H9 (cell line): ENCODE data around the gene PTGDR2. TPM values are rescaled to one million over a fixed set of nuclear protein-coding genes. Genes with fewer than 3 reads are reported as not detected.

Source experiments
- DNase-seq: peaks from one replicate; pipeline ENCODE4 v3.0.0-alpha.2; 2017
- H2AFZ ChIP-seq: one replicate; pipeline ENCODE4 v1.6.1; 2013; ENCODE audit warnings: mild to moderate bottlenecking, low read length, control low read depth, moderate library complexity
- H2AK5ac ChIP-seq: 2 replicates; pipeline ENCODE4 v1.6.1; 2013; ENCODE audit warnings: low read length, control low read depth, mixed read lengths; ENCODE audit not compliant: insufficient read length
- H2BK120ac ChIP-seq: one replicate; pipeline ENCODE4 v1.6.1; 2013; ENCODE audit warnings: low read depth, mild to moderate bottlenecking, low read length, control low read depth, inconsistent platforms; ENCODE audit not compliant: poor library complexity, severe bottlenecking
- H2BK12ac ChIP-seq: 2 replicates; pipeline ENCODE4 v1.6.1; 2013; ENCODE audit warnings: low read length, control low read depth, mixed read lengths, low read depth; ENCODE audit not compliant: insufficient read length
- H2BK15ac ChIP-seq: 2 replicates; pipeline ENCODE4 v1.6.1; 2013; ENCODE audit warnings: low read depth, low read length, control low read depth
- H2BK20ac ChIP-seq: one replicate; pipeline ENCODE4 v1.6.1; 2013; ENCODE audit warnings: low read depth, mild to moderate bottlenecking, low read length, control low read depth, inconsistent platforms; ENCODE audit not compliant: poor library complexity, severe bottlenecking
- H2BK5ac ChIP-seq: 2 replicates; pipeline ENCODE4 v1.6.1; 2013; ENCODE audit warnings: low read length, control low read depth, mixed read lengths; ENCODE audit not compliant: insufficient read length
- H3K14ac ChIP-seq: 2 replicates; pipeline ENCODE4 v1.6.1; 2013; ENCODE audit warnings: low read length, control low read depth; ENCODE audit not compliant: insufficient read depth
- H3K18ac ChIP-seq: 2 replicates; pipeline ENCODE4 v1.6.1; 2013; ENCODE audit warnings: low read depth, mild to moderate bottlenecking, mixed read lengths, low read length, control low read depth; ENCODE audit not compliant: insufficient read length
- H3K23ac ChIP-seq: 2 replicates; pipeline ENCODE4 v1.6.1; 2013; ENCODE audit warnings: low read length, control low read depth, mixed read lengths, low read depth; ENCODE audit not compliant: insufficient read length
- H3K23me2 ChIP-seq: 2 replicates; pipeline ENCODE4 v1.6.1; 2013; ENCODE audit warnings: low read depth, mild to moderate bottlenecking, mixed read lengths, low read length, control low read depth; ENCODE audit not compliant: insufficient read length, poor library complexity, severe bottlenecking
- H3K27ac ChIP-seq: 2 replicates; pipeline ENCODE4 v1.5.1; 2013; ENCODE audit warnings: low read length, control low read depth, mixed read lengths, low read depth; ENCODE audit not compliant: insufficient read length
- H3K27me3 ChIP-seq: 2 replicates; pipeline ENCODE4 v1.6.1; 2013; ENCODE audit warnings: low read length, control low read depth, inconsistent platforms; ENCODE audit not compliant: insufficient read depth
- H3K4ac ChIP-seq: 2 replicates; pipeline ENCODE4 v1.6.1; 2013; ENCODE audit warnings: low read depth, mild to moderate bottlenecking, control low read depth, inconsistent platforms, low read length, moderate library complexity
- H3K4me1 ChIP-seq: 2 replicates; pipeline ENCODE4 v1.6.1; 2013; ENCODE audit warnings: low read length, control low read depth, inconsistent platforms; ENCODE audit not compliant: insufficient read depth
- H3K4me2 ChIP-seq: 2 replicates; pipeline ENCODE4 v1.6.1; 2013; ENCODE audit warnings: low read length, control low read depth, mixed read lengths; ENCODE audit not compliant: insufficient read length, insufficient read depth
- H3K56ac ChIP-seq: 2 replicates; pipeline ENCODE4 v1.6.1; 2013; ENCODE audit warnings: low read depth, mild to moderate bottlenecking, mixed read lengths, low read length, control low read depth; ENCODE audit not compliant: insufficient read length
- H3K79me1 ChIP-seq: 2 replicates; pipeline ENCODE4 v1.6.1; 2013; ENCODE audit warnings: low read depth, mild to moderate bottlenecking, moderate library complexity, low read length, control low read depth, inconsistent platforms; ENCODE audit not compliant: insufficient read depth, poor library complexity, severe bottlenecking
- H3K79me2 ChIP-seq: 2 replicates; pipeline ENCODE4 v1.6.1; 2013; ENCODE audit warnings: low read length, control low read depth, inconsistent platforms; ENCODE audit not compliant: insufficient read depth
- H3K9ac ChIP-seq: 2 replicates; pipeline ENCODE4 v1.6.1; 2013; ENCODE audit warnings: low read length, control low read depth, mixed read lengths; ENCODE audit not compliant: insufficient read length; ENCODE audit errors: extremely low read depth
- H3K9me3 ChIP-seq: one replicate; pipeline ENCODE4 v1.6.1; 2013; ENCODE audit warnings: low read depth, low read length, inconsistent platforms; ENCODE audit not compliant: control insufficient read depth
- H3T11ph ChIP-seq: one replicate; pipeline ENCODE4 v1.6.1; 2013; ENCODE audit warnings: mild to moderate bottlenecking, low read length, control low read depth, inconsistent platforms
- H4K20me1 ChIP-seq: one replicate; pipeline ENCODE4 v1.6.1; 2013; ENCODE audit not compliant: control insufficient read depth, insufficient read length, insufficient read depth
- H4K5ac ChIP-seq: 2 replicates; pipeline ENCODE4 v1.6.1; 2013; ENCODE audit warnings: low read depth, mild to moderate bottlenecking, mixed read lengths, low read length, control low read depth; ENCODE audit not compliant: insufficient read length
- H4K8ac ChIP-seq: replicated peaks from 2 replicates; pipeline ENCODE4 v1.6.1; 2013; ENCODE audit warnings: low read length, control low read depth, mixed read lengths, low read depth; ENCODE audit not compliant: insufficient read length
- H4K91ac ChIP-seq: 2 replicates; pipeline ENCODE4 v1.6.1; 2013; ENCODE audit warnings: low read depth, mild to moderate bottlenecking, moderate library complexity, mixed read lengths, low read length, control low read depth; ENCODE audit not compliant: insufficient read length
- H3K27ac Mint-ChIP-seq, 3 experiments: 2 replicates in 2 of 3; 3 replicates in 1 of 3; pipeline ENCODE4 v1.8.0; 2020 to 2021; ENCODE audit warnings: mixed read lengths in 3 of 3, mild to moderate bottlenecking in 1 of 3, moderate library complexity in 1 of 3
- H3K27me3 Mint-ChIP-seq: 2 replicates; pipeline ENCODE4 v1.8.0; 2021; ENCODE audit warnings: low read depth, mild to moderate bottlenecking, moderate library complexity, mixed read lengths
- H3K36me3 Mint-ChIP-seq, 3 experiments: 2 replicates in 2 of 3; 3 replicates in 1 of 3; pipeline ENCODE4 v1.8.0; 2020 to 2021; ENCODE audit warnings: low read depth in 3 of 3, mixed read lengths in 3 of 3; ENCODE audit not compliant: insufficient read depth in 1 of 3
- H3K4me1 Mint-ChIP-seq, 2 experiments: 2 replicates each; pipeline ENCODE4 v1.8.0; 2020; ENCODE audit warnings: mixed read lengths in 2 of 2
- H3K4me3 Mint-ChIP-seq, 2 experiments: 2 replicates in 1 of 2; 3 replicates in 1 of 2; pipeline ENCODE4 v1.8.0; 2020 to 2021; ENCODE audit warnings: mild to moderate bottlenecking in 2 of 2, mixed read lengths in 2 of 2, moderate library complexity in 1 of 2
- H3K9me3 Mint-ChIP-seq, 2 experiments: 2 replicates in 1 of 2; 3 replicates in 1 of 2; pipeline ENCODE4 v1.8.0; 2020; ENCODE audit warnings: mild to moderate bottlenecking in 2 of 2, mixed read lengths in 2 of 2, moderate library complexity in 1 of 2
- WGBS: extraction: QIAGEN DNeasy Blood & Tissue Kit; methylation state at CpG from one replicate; pipeline ENCODE4 v1.1.7; 2013; ENCODE audit warnings: missing lambda C conversion rate, low lambda C conversion rate, mixed read lengths; ENCODE audit not compliant: insufficient read length; ENCODE audit errors: extremely low coverage; 5-methylcytosine and 5-hydroxymethylcytosine counted together
- total RNA-seq: library from RNA; stranded (reverse); gene quantifications from 2 replicates; pipeline ENCODE4 v1.2.1, GENCODE V29; 2021
- TF ChIP-seq, protein P1 (sequence below): fragments of 200-600 bp; sonication (generic); conservative IDR thresholded peaks from 3 replicates; pipeline ENCODE4 v1.8.0; 2021; ENCODE audit warnings: antibody characterized with exemption, mild to moderate bottlenecking

Gene PTGDR2
- total RNA-seq, 1 experiment from 2014 or later: not detected

GRCh38 chr11:60834742-60835533 is 20.8 kb downstream of the PTGDR2 start:
- no peak overlapping the region for H2BK12ac ChIP-seq
- H3K4me1 ChIP-seq: no peaks in the 10 kb centered on the region
- no peaks in the 10 kb centered on the region for H3K79me1 ChIP-seq
- no peaks in the 10 kb centered on the region for H3K9me3 ChIP-seq
- no peak overlapping the region for H4K91ac ChIP-seq
- H3K79me2 ChIP-seq: no peaks in the 10 kb centered on the region
- H3K18ac ChIP-seq: no peak overlapping the region
- H3T11ph ChIP-seq: no peak overlapping the region
- TF ChIP-seq, protein P1, sequence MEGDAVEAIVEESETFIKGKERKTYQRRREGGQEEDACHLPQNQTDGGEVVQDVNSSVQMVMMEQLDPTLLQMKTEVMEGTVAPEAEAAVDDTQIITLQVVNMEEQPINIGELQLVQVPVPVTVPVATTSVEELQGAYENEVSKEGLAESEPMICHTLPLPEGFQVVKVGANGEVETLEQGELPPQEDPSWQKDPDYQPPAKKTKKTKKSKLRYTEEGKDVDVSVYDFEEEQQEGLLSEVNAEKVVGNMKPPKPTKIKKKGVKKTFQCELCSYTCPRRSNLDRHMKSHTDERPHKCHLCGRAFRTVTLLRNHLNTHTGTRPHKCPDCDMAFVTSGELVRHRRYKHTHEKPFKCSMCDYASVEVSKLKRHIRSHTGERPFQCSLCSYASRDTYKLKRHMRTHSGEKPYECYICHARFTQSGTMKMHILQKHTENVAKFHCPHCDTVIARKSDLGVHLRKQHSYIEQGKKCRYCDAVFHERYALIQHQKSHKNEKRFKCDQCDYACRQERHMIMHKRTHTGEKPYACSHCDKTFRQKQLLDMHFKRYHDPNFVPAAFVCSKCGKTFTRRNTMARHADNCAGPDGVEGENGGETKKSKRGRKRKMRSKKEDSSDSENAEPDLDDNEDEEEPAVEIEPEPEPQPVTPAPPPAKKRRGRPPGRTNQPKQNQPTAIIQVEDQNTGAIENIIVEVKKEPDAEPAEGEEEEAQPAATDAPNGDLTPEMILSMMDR: no peak
- H2BK120ac ChIP-seq: no peak overlapping the region
- no peak overlapping the region for H2BK15ac ChIP-seq
- H3K9ac ChIP-seq: no peak overlapping the region
- no peak overlapping the region for H3K14ac ChIP-seq
- H4K20me1 ChIP-seq: no peaks in the 10 kb centered on the region
- H2BK20ac ChIP-seq: no peak overlapping the region
- Mint-ChIP-seq H3K4me1 (peaks cover 0 to 5% of the 10 kb centered on the region in 2 experiments; a peak in 1 of 4 replicates), H3K36me3 (no peaks in the 10 kb centered on the region), H3K27me3 (peaks cover 19% of the 10 kb centered on the region), H3K27ac (no peak overlapping the region), H3K4me3 (no peak overlapping the region), H3K9me3 (no peaks in the 10 kb centered on the region; a peak in 1 of 5 replicates)
- no peak overlapping the region for H2AK5ac ChIP-seq
- H3K23ac ChIP-seq: no peak overlapping the region
- no peak overlapping the region for H2AFZ ChIP-seq
- no peaks in the 10 kb centered on the region for H3K27me3 ChIP-seq
- no peak overlapping the region for H3K56ac ChIP-seq
- H4K5ac ChIP-seq: no peak overlapping the region
- no peak overlapping the region for H2BK5ac ChIP-seq
- no peak overlapping the region for H3K4me2 ChIP-seq
- DNase-seq: no peak
- no peak overlapping the region for H4K8ac ChIP-seq
- no CpG with 5 or more reads among the region's 7 CpGs for WGBS
- no peaks in the 10 kb centered on the region for H3K23me2 ChIP-seq
- no peak overlapping the region for H3K4ac ChIP-seq
- no peak overlapping the region for H3K27ac ChIP-seq
